ENCODE data around the gene FBXW5.

The FBXW5 gene

GRCh38 chr9:136978865-136979544 lies 34.5 kb upstream of the FBXW5 start:
- no peak overlapping the region for H3K4me3 ChIP-seq (ENCODE audit: low read length)
- no peak for DNase-seq (ENCODE audit: low read depth, low spot score)

- no peak overlapping the region for H3K4me3 ChIP-seq (ENCODE audit: low read length)
- no peak for DNase-seq (ENCODE audit: low read depth, low spot score)
Observed at GRCh38 chr9:136978073-136978864, 33.7 kb upstream of the FBXW5 start.

- DNase-seq (ENCODE audit: low read depth, low spot score) = no peak
- H3K4me3 ChIP-seq (ENCODE audit: low read length) = no peak overlapping the region
Observed at GRCh38 chr9:136977649-136978072, 33.1 kb upstream of the FBXW5 start.

GRCh38 chr9:136977223-136977622 lies 32.7 kb upstream of the FBXW5 start, which contains the start of gene PTGDS:
PTGDS (plus strand) TSS chr9:136977504; CDS start chr9:136977579, 75 bp downstream.
- no peak for DNase-seq (ENCODE audit: low read depth, low spot score)
- H3K4me3 ChIP-seq (ENCODE audit: low read length) = no peak within 1 kb of the TSS

- DNase-seq (ENCODE audit: low read depth, low spot score) = no peak
- H3K4me3 ChIP-seq (ENCODE audit: low read length) = no peak overlapping the region
Observed at GRCh38 chr9:136975644-136976043, 31.1 kb upstream of the FBXW5 start.

- DNase-seq (ENCODE audit: low read depth, low spot score) = no peak
- no peak overlapping the region for H3K4me3 ChIP-seq (ENCODE audit: low read length)
Observed at GRCh38 chr9:136974817-136975535, 30.4 kb upstream of the FBXW5 start.

- DNase-seq (ENCODE audit: low read depth, low spot score) = no peak
- no peak overlapping the region for H3K4me3 ChIP-seq (ENCODE audit: low read length)
Observed at GRCh38 chr9:136973618-136974617, 29.4 kb upstream of the FBXW5 start.

GRCh38 chr9:136972743-136973142 lies 28.2 kb upstream of the FBXW5 start:
- no peak for DNase-seq (ENCODE audit: low read depth, low spot score)
- no peak overlapping the region for H3K4me3 ChIP-seq (ENCODE audit: low read length)

GRCh38 chr9:136972335-136972734 lies 27.8 kb upstream of the FBXW5 start:
- DNase-seq (ENCODE audit: low read depth, low spot score) = no peak
- no peak overlapping the region for H3K4me3 ChIP-seq (ENCODE audit: low read length)

GRCh38 chr9:136971746-136972145 lies 27.2 kb upstream of the FBXW5 start:
- no peak for DNase-seq (ENCODE audit: low read depth, low spot score)

GRCh38 chr9:136970361-136970760 lies 25.8 kb upstream of the FBXW5 start:
- DNase-seq (ENCODE audit: low read depth, low spot score) = no peak

More at GRCh38 chr9:136971746-136972145, 27.2 kb upstream of the FBXW5 start:
- no peak overlapping the region for H3K4me3 ChIP-seq (ENCODE audit: low read length)

GRCh38 chr9:136969774-136970173 lies 25.2 kb upstream of the FBXW5 start:
- H3K4me3 ChIP-seq (ENCODE audit: low read length) = no peak overlapping the region

More at GRCh38 chr9:136970361-136970760, 25.8 kb upstream of the FBXW5 start:
- H3K4me3 ChIP-seq (ENCODE audit: low read length) = no peak overlapping the region

GRCh38 chr9:136969150-136969549 lies 24.6 kb upstream of the FBXW5 start:
- no peak for DNase-seq (ENCODE audit: low read depth, low spot score)
- H3K4me3 ChIP-seq (ENCODE audit: low read length) = no peak overlapping the region

More at GRCh38 chr9:136969774-136970173, 25.2 kb upstream of the FBXW5 start:
- DNase-seq (ENCODE audit: low read depth, low spot score) = no peak

GRCh38 chr9:136968333-136969127 lies 24.0 kb upstream of the FBXW5 start:
- H3K4me3 ChIP-seq (ENCODE audit: low read length) = no peak overlapping the region
- no peak for DNase-seq (ENCODE audit: low read depth, low spot score)

GRCh38 chr9:136965771-136966484 lies 21.4 kb upstream of the FBXW5 start:
- DNase-seq (ENCODE audit: low read depth, low spot score) = peak; percentile 59
- H3K4me3 ChIP-seq (ENCODE audit: low read length) = peak overlapping the region; percentile 46

GRCh38 chr9:136964833-136965422 lies 20.4 kb upstream of the FBXW5 start:
- H3K4me3 ChIP-seq (ENCODE audit: low read length) = no peak overlapping the region
- DNase-seq (ENCODE audit: low read depth, low spot score) = no peak

- H3K4me3 ChIP-seq (ENCODE audit: low read length) = no peak overlapping the region
- DNase-seq (ENCODE audit: low read depth, low spot score) = no peak
Observed at GRCh38 chr9:136964171-136964689, 19.7 kb upstream of the FBXW5 start.
